HepG2 (cell line): Measurements from ENCODE around the gene KIAA1958. TPM values are rescaled to one million over a fixed set of nuclear protein-coding genes. Genes with fewer than 3 reads are reported as not detected.

ENCODE experiments used
- AKAP8 ChIP-seq: sonication (generic); formaldehyde crosslinking; IDR thresholded peaks from 2 replicates; pipeline ENCODE4 v1.5.1; 2020; ENCODE audit warnings: mild to moderate bottlenecking, missing genetic modification reagents
- BHLHE40 ChIP-seq: IDR thresholded peaks from 2 replicates; pipeline ENCODE4 v1.6.1; 2011; ENCODE audit warnings: low read length, improper control_type of control experiment
- FOXP1 ChIP-seq, 2 experiments: fragments of 450-650 bp in 1 of 2; IDR thresholded peaks; 2 replicates each; pipeline ENCODE4 v1.6.1; 2017 to 2018; ENCODE audit warnings: antibody characterized with exemption in 1 of 2
- HOMEZ ChIP-seq: IDR thresholded peaks from 2 replicates; pipeline ENCODE4 v1.6.1; 2016; ENCODE audit warnings: low read depth
- KDM6A ChIP-seq: IDR thresholded peaks from 2 replicates; pipeline ENCODE4 v1.6.1; 2016; ENCODE audit warnings: low read depth
- MEIS1 ChIP-seq: sonication (generic); formaldehyde crosslinking; IDR thresholded peaks from 2 replicates; pipeline ENCODE4 v1.9.0; 2021; ENCODE audit warnings: mild to moderate bottlenecking, missing genetic modification reagents, moderate library complexity, borderline replicate concordance
- NCOA1 ChIP-seq: sonication (generic); formaldehyde crosslinking; IDR thresholded peaks from 2 replicates; pipeline ENCODE4 v1.9.0; 2021; ENCODE audit warnings: missing genetic modification reagents
- NCOA2 ChIP-seq: sonication (generic); formaldehyde crosslinking; IDR thresholded peaks from 2 replicates; pipeline ENCODE4 v1.8.0; 2022; ENCODE audit warnings: inconsistent platforms
- PAXIP1 ChIP-seq: sonication (generic); formaldehyde crosslinking; conservative IDR thresholded peaks from 2 replicates; pipeline ENCODE4 v1.4.0; 2020; ENCODE audit warnings: mild to moderate bottlenecking, missing genetic modification reagents, moderate library complexity
- RXRB ChIP-seq: IDR thresholded peaks from 2 replicates; pipeline ENCODE4 v1.6.1; 2016; ENCODE audit warnings: borderline replicate concordance, missing genetic modification reagents, missing compliant biosample characterization
- SRF ChIP-seq: IDR thresholded peaks from 2 replicates; pipeline ENCODE4 v1.6.1; 2011; ENCODE audit warnings: mild to moderate bottlenecking, low read depth, low read length, moderate library complexity
- ZNF652 ChIP-seq: IDR thresholded peaks from 2 replicates; pipeline ENCODE4 v1.6.1; 2016; ENCODE audit warnings: low read depth, borderline replicate concordance
- polyA plus RNA-seq, 8 experiments: library from polyadenylated mRNA; depleted of rRNA in 3 of 8; stranded (reverse) in 7 of 8; unstranded in 1 of 8; fragments of >200 nt; fragmentation: Illumina TruSeq in 4 of 8; extraction: Trizol in 4 of 8; gene quantifications; 2 replicates each; pipeline versions ENCODE4 v1.2.1 to v1.2.3, GENCODE V29; 2011 to 2016; ENCODE audit warnings: low read depth in 4 of 8, missing spikeins in 1 of 8, mixed read lengths in 1 of 8; ENCODE audit not compliant: insufficient read depth in 1 of 8
- total RNA-seq, 5 experiments: library from RNA; depleted of rRNA; stranded (reverse); fragments of >200 nt; fragmentation: Illumina TruSeq; extraction: Trizol; gene quantifications; 2 replicates each; pipeline ENCODE4 v1.2.3, GENCODE V29; 2016; ENCODE audit warnings: low read depth in 1 of 5
- TF ChIP-seq, protein P1 (sequence below): sonication (generic); formaldehyde crosslinking; IDR thresholded peaks from 2 replicates; pipeline ENCODE4 v1.4.0; 2020; ENCODE audit warnings: missing genetic modification reagents
- TF ChIP-seq, protein P2 (sequence below): sonication (generic); formaldehyde crosslinking; IDR thresholded peaks from 2 replicates; pipeline ENCODE4 v1.4.0; 2020; ENCODE audit warnings: mild to moderate bottlenecking, low read depth, missing genetic modification reagents
- TF ChIP-seq, protein P3 (sequence below): sonication (generic); IDR thresholded peaks from 2 replicates; pipeline ENCODE4 v1.6.1; 2016; ENCODE audit warnings: low read depth, borderline replicate concordance

Gene KIAA1958
- total and polyA plus RNA-seq, 2 of the 13 experiments (the other 11 are each of a cell fraction or from before 2014, with no cell fraction given), result 8.5 to 10.3 TPM

GRCh38 chr9:112505607-112506006 lies 19.0 kb downstream of the KIAA1958 start (continued):
- peak; percentile 47 for TF ChIP-seq PAXIP1 (CRISPR knock-in tag)
- TF ChIP-seq ZNF652 (CRISPR knock-in tag), result 0 out of 2 replicates have a peak, but pooled peaks have one; percentile 28
- peak; percentile 54 for TF ChIP-seq NCOA2
- peak; percentile 49; the same call in 1 of the 2 replicates for TF ChIP-seq RXRB (CRISPR knock-in tag)
- TF ChIP-seq, protein P1, sequence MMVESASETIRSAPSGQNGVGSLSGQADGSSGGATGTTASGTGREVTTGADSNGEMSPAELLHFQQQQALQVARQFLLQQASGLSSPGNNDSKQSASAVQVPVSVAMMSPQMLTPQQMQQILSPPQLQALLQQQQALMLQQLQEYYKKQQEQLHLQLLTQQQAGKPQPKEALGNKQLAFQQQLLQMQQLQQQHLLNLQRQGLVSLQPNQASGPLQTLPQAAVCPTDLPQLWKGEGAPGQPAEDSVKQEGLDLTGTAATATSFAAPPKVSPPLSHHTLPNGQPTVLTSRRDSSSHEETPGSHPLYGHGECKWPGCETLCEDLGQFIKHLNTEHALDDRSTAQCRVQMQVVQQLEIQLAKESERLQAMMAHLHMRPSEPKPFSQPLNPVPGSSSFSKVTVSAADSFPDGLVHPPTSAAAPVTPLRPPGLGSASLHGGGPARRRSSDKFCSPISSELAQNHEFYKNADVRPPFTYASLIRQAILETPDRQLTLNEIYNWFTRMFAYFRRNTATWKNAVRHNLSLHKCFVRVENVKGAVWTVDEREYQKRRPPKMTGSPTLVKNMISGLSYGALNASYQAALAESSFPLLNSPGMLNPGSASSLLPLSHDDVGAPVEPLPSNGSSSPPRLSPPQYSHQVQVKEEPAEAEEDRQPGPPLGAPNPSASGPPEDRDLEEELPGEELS (CRISPR knock-in tag), result peak; percentile 90
- peak; percentile 88 for TF ChIP-seq FOXP1 (IDR thresholded peaks at IDR 0.05)
- peak; percentile 94 for TF ChIP-seq FOXP1 (CRISPR knock-in tag; IDR thresholded peaks at IDR 0.05)
- TF ChIP-seq, protein P2, sequence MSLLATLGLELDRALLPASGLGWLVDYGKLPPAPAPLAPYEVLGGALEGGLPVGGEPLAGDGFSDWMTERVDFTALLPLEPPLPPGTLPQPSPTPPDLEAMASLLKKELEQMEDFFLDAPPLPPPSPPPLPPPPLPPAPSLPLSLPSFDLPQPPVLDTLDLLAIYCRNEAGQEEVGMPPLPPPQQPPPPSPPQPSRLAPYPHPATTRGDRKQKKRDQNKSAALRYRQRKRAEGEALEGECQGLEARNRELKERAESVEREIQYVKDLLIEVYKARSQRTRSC (CRISPR knock-in tag), result no peak
- TF ChIP-seq MEIS1 (CRISPR knock-in tag), result 0 out of 2 replicates have a peak, but pooled peaks have one; percentile 53
- no peak for TF ChIP-seq SRF
- 0 out of 2 replicates have a peak, but pooled peaks have one; percentile 15 for TF ChIP-seq HOMEZ (CRISPR knock-in tag)
- peak; percentile 96 for TF ChIP-seq BHLHE40
- no peak for TF ChIP-seq AKAP8 (CRISPR knock-in tag)
- TF ChIP-seq KDM6A (CRISPR knock-in tag), result 0 out of 2 replicates have a peak, but pooled peaks have one; percentile 34
- no peak for TF ChIP-seq NCOA1
- TF ChIP-seq, protein P3, sequence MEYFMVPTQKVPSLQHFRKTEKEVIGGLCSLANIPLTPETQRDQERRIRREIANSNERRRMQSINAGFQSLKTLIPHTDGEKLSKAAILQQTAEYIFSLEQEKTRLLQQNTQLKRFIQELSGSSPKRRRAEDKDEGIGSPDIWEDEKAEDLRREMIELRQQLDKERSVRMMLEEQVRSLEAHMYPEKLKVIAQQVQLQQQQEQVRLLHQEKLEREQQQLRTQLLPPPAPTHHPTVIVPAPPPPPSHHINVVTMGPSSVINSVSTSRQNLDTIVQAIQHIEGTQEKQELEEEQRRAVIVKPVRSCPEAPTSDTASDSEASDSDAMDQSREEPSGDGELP, result peak; percentile 80
